Measurements from ENCODE around the gene CHRNE.

Gene CHRNE

DNA sequence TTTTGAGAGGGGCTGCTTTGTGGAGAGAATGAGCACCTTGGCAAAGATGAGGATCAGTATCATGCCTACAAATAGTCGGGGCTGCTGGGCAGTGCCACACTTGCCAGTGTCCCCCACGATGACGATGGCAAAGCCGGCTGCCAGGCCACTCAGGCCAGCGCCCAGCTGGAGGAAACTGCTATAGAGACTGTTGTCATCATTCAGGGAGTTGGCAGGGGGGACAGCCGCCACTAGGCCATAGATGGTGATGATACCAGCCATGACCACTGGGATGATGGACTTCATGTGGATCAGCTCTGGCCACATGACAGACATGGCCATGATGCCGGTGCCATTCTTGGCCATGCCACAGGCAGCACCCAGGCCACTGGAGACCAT is 46.0 kb downstream of the CHRNE start:
- Histone ChIP-seq H3K14ac (ENCODE audit: low read length in 2 of 2) (peak overlapping the region in 1 of 2 experiments; percentile 5), H3K27me3 (ENCODE audit: control insufficient read depth in 1 of 2, insufficient read depth in 1 of 2, low read length in 2 of 2) (no peaks in the 10 kb centered on the region), H2BK120ac (ENCODE audit: low read depth, low read length) (no peak overlapping the region), H3K9me3 (ENCODE audit: control insufficient read depth, low read length) (no peaks in the 10 kb centered on the region), H3K4ac (ENCODE audit: low read depth in 1 of 2, low read length in 2 of 2) (no peak overlapping the region), H3K36me3 (ENCODE audit: control insufficient read depth in 1 of 2, insufficient read depth in 2 of 2, low read depth in 1 of 2, low read length in 2 of 2) (peaks cover 14 to 25% of the 10 kb centered on the region in 2 experiments), H3K4me2 (ENCODE audit: low read length, poor library complexity, severe bottlenecking) (no peak overlapping the region), H3K79me1 (replicated peaks; ENCODE audit: low read length, poor library complexity, severe bottlenecking) (peaks cover 34% of the 10 kb centered on the region), H4K8ac (ENCODE audit: low read length) (no peak overlapping the region), H2BK5ac (ENCODE audit: low read depth, low read length, poor library complexity, severe bottlenecking) (no peak overlapping the region), H3K4me3 (ENCODE audit: insufficient read depth in 1 of 2, low read depth in 1 of 2, low read length in 2 of 2) (no peak overlapping the region), H2BK15ac (ENCODE audit: low read depth, poor library complexity, severe bottlenecking) (no peak overlapping the region), H3K18ac (ENCODE audit: low read depth in 1 of 2, low read length in 2 of 2) (no peak overlapping the region), H3K9ac (ENCODE audit: low read length) (no peak overlapping the region), H4K91ac (ENCODE audit: low read length) (no peak overlapping the region), H3K4me1 (ENCODE audit: control insufficient read depth, insufficient read depth, low read depth, low read length) (peaks cover 32% of the 10 kb centered on the region), H3K27ac (ENCODE audit: low read length, poor library complexity, severe bottlenecking) (no peak overlapping the region), H2AK5ac (ENCODE audit: low read length, severe bottlenecking) (no peak overlapping the region), H3K23ac (ENCODE audit: low read length in 2 of 2) (no peak overlapping the region), H2AFZ (ENCODE audit: low read depth, low read length) (no peak overlapping the region), H2BK12ac (ENCODE audit: low read length in 2 of 2) (peak overlapping the region in 1 of 2 experiments; percentile 15)
- WGBS, result over 99% methylated on average over 7 of the region's 7 CpGs
- DNase-seq, result no peak

- Histone ChIP-seq H2AFZ (ENCODE audit: low read depth, low read length) (no peak overlapping the region), H3K18ac (ENCODE audit: low read depth in 1 of 2, low read length in 2 of 2) (no peak overlapping the region), H3K36me3 (ENCODE audit: control insufficient read depth in 1 of 2, insufficient read depth in 2 of 2, low read depth in 1 of 2, low read length in 2 of 2) (peaks cover 11 to 25% of the 10 kb centered on the region in 2 experiments), H4K91ac (ENCODE audit: low read length) (no peak overlapping the region), H2BK5ac (ENCODE audit: low read depth, low read length, poor library complexity, severe bottlenecking) (no peak overlapping the region), H2AK5ac (ENCODE audit: low read length, severe bottlenecking) (no peak overlapping the region), H4K8ac (ENCODE audit: low read length) (no peak overlapping the region), H3K4ac (ENCODE audit: low read depth in 1 of 2, low read length in 2 of 2) (no peak overlapping the region), H3K27ac (ENCODE audit: low read length, poor library complexity, severe bottlenecking) (no peak overlapping the region), H3K27me3 (ENCODE audit: control insufficient read depth in 1 of 2, insufficient read depth in 1 of 2, low read length in 2 of 2) (no peaks in the 10 kb centered on the region), H3K9me3 (ENCODE audit: control insufficient read depth, low read length) (no peaks in the 10 kb centered on the region), H3K79me1 (replicated peaks; ENCODE audit: low read length, poor library complexity, severe bottlenecking) (peaks cover 34% of the 10 kb centered on the region), H3K4me3 (ENCODE audit: insufficient read depth in 1 of 2, low read depth in 1 of 2, low read length in 2 of 2) (no peak overlapping the region), H3K14ac (ENCODE audit: low read length in 2 of 2) (no peak overlapping the region), H2BK120ac (ENCODE audit: low read depth, low read length) (no peak overlapping the region), H3K9ac (ENCODE audit: low read length) (no peak overlapping the region), H2BK15ac (ENCODE audit: low read depth, poor library complexity, severe bottlenecking) (peak overlapping the region; percentile 56), H3K23ac (ENCODE audit: low read length in 2 of 2) (no peak overlapping the region), H3K4me1 (ENCODE audit: control insufficient read depth, insufficient read depth, low read depth, low read length) (peaks cover 35% of the 10 kb centered on the region), H2BK12ac (ENCODE audit: low read length in 2 of 2) (no peak overlapping the region), H3K4me2 (ENCODE audit: low read length, poor library complexity, severe bottlenecking) (no peak overlapping the region)
- no peak for DNase-seq
- 88% methylated on average over 13 of the region's 17 CpGs for WGBS
These were observed 46.5 kb downstream of the CHRNE start for GRCh38 chr17:4856271-4856936.

DNA sequence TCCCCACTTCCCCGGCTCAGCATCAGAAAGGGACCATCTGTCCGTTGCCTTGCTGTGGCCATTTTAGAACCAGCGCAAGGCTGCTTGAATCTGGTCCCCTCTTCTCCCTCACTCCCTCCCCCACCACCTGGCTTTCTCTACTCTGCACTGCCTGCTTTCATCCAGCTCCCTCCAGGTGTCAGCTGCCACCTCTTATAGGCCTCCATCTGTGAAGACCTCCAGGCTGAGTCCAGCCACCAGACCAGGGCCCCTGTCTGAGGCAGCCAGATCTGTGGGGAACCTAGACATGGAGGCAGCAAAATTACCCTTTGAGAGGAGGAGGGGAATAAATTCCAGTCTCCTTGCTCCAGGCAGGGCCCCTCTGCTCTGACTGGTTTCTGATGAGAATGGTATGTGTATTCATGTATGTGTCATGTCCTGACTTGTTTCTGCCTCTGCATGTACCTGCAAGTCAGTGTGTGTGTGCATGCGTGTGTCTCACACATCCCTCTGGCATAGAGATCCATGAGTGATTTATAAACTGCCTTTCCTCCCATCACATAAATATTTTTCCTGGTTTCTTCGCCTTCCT is 48.7 kb downstream of the CHRNE start:
- no peak overlapping the region for H4K8ac ChIP-seq (ENCODE audit: low read length)
- H2AK5ac ChIP-seq (ENCODE audit: low read length, severe bottlenecking), result peak overlapping the region; percentile 10
- H3K4me3 ChIP-seq (ENCODE audit: insufficient read depth in 1 of 2, low read depth in 1 of 2, low read length in 2 of 2), result no peak overlapping the region
- H2BK5ac ChIP-seq (ENCODE audit: low read depth, low read length, poor library complexity, severe bottlenecking), result no peak overlapping the region
- H3K79me1 ChIP-seq (replicated peaks; ENCODE audit: low read length, poor library complexity, severe bottlenecking), result peaks cover 30% of the 10 kb centered on the region
- no peak overlapping the region for H3K14ac ChIP-seq (ENCODE audit: low read length in 2 of 2)
- no peak overlapping the region for H3K4me2 ChIP-seq (ENCODE audit: low read length, poor library complexity, severe bottlenecking)
- no peak overlapping the region for H3K18ac ChIP-seq (ENCODE audit: low read depth in 1 of 2, low read length in 2 of 2)
- no peak overlapping the region for H2AFZ ChIP-seq (ENCODE audit: low read depth, low read length)
- H3K23ac ChIP-seq (ENCODE audit: low read length in 2 of 2), result no peak overlapping the region
- H4K91ac ChIP-seq (ENCODE audit: low read length), result no peak overlapping the region
- H3K4ac ChIP-seq (ENCODE audit: low read depth in 1 of 2, low read length in 2 of 2), result no peak overlapping the region
- no peak overlapping the region for H2BK120ac ChIP-seq (ENCODE audit: low read depth, low read length)
- no peaks in the 10 kb centered on the region for H3K9me3 ChIP-seq (ENCODE audit: control insufficient read depth, low read length)
- H3K27ac ChIP-seq (ENCODE audit: low read length, poor library complexity, severe bottlenecking), result no peak overlapping the region
- H2BK15ac ChIP-seq (ENCODE audit: low read depth, poor library complexity, severe bottlenecking), result no peak overlapping the region
- H3K4me1 ChIP-seq (ENCODE audit: control insufficient read depth, insufficient read depth, low read depth, low read length), result peaks cover 41% of the 10 kb centered on the region
- H2BK12ac ChIP-seq (ENCODE audit: low read length in 2 of 2), result no peak overlapping the region
- H3K36me3 ChIP-seq (ENCODE audit: control insufficient read depth in 1 of 2, insufficient read depth in 2 of 2, low read depth in 1 of 2, low read length in 2 of 2), result peaks cover 7 to 10% of the 10 kb centered on the region in 2 experiments
- 96% methylated on average over 5 of the region's 5 CpGs for WGBS
- H3K9ac ChIP-seq (ENCODE audit: low read length), result no peak overlapping the region
- no peak for DNase-seq
- H3K27me3 ChIP-seq (ENCODE audit: control insufficient read depth in 1 of 2, insufficient read depth in 1 of 2, low read length in 2 of 2), result no peaks in the 10 kb centered on the region

DNA sequence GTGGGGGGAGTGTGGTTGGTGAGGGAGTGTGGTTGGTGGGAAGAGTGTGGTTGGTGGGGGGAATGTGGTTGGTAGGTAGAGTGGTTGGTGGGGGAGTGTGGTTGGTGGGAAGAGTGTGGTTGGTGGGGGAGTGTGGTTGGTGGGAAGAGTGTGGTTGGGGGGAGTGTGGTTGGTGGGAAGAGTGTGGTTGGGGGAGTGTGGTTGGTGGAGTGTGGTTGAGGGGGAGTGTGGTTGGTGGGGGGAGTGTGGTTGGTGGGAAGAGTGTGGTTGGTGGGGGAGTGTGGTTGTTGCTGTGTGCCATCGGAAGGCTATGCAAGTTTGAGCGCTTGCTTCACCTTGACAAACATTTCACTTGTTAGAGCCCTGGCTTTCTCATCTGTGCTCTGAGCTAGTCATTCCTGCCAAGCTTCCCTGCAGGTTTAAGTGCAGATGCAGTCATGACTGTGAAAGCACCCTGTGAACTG is 49.7 kb downstream of the CHRNE start:
- no peaks in the 10 kb centered on the region for H3K9me3 ChIP-seq (ENCODE audit: control insufficient read depth, low read length)
- H4K91ac ChIP-seq (ENCODE audit: low read length), result no peak overlapping the region
- no peak overlapping the region for H3K4me2 ChIP-seq (ENCODE audit: low read length, poor library complexity, severe bottlenecking)
- H3K4me1 ChIP-seq (ENCODE audit: control insufficient read depth, insufficient read depth, low read depth, low read length), result peaks cover 39% of the 10 kb centered on the region
- H2BK12ac ChIP-seq (ENCODE audit: low read length in 2 of 2), result no peak overlapping the region
- H2AFZ ChIP-seq (ENCODE audit: low read depth, low read length), result no peak overlapping the region
- peak overlapping the region; percentile 27 for H2AK5ac ChIP-seq (ENCODE audit: low read length, severe bottlenecking)
- no peak overlapping the region for H2BK15ac ChIP-seq (ENCODE audit: low read depth, poor library complexity, severe bottlenecking)
- H3K4ac ChIP-seq (ENCODE audit: low read depth in 1 of 2, low read length in 2 of 2), result no peak overlapping the region
- no CpG with 5 or more reads among the region's 2 CpGs for WGBS
- peaks cover 7 to 10% of the 10 kb centered on the region in 2 experiments for H3K36me3 ChIP-seq (ENCODE audit: control insufficient read depth in 1 of 2, insufficient read depth in 2 of 2, low read depth in 1 of 2, low read length in 2 of 2)
- H3K27ac ChIP-seq (ENCODE audit: low read length, poor library complexity, severe bottlenecking), result no peak overlapping the region
- no peak overlapping the region for H3K23ac ChIP-seq (ENCODE audit: low read length in 2 of 2)
- H2BK5ac ChIP-seq (ENCODE audit: low read depth, low read length, poor library complexity, severe bottlenecking), result no peak overlapping the region
- no peak overlapping the region for H3K9ac ChIP-seq (ENCODE audit: low read length)
- H3K18ac ChIP-seq (ENCODE audit: low read depth in 1 of 2, low read length in 2 of 2), result no peak overlapping the region
- no peak for DNase-seq
- H4K8ac ChIP-seq (ENCODE audit: low read length), result no peak overlapping the region
- no peak overlapping the region for H3K14ac ChIP-seq (ENCODE audit: low read length in 2 of 2)
- H2BK120ac ChIP-seq (ENCODE audit: low read depth, low read length), result no peak overlapping the region
- no peaks in the 10 kb centered on the region for H3K27me3 ChIP-seq (ENCODE audit: control insufficient read depth in 1 of 2, insufficient read depth in 1 of 2, low read length in 2 of 2)
- H3K4me3 ChIP-seq (ENCODE audit: insufficient read depth in 1 of 2, low read depth in 1 of 2, low read length in 2 of 2), result no peak overlapping the region
- H3K79me1 ChIP-seq (replicated peaks; ENCODE audit: low read length, poor library complexity, severe bottlenecking), result peaks cover 32% of the 10 kb centered on the region
